Hematopoietic multipotent progenitor cell (in vitro differentiated cells): Measurements from ENCODE around the gene BBLN. TPM values are rescaled to one million over a fixed set of nuclear protein-coding genes. Genes with fewer than 3 reads are reported as not detected.
A peak's percentile ranks its signal among the peaks of the same experiment; 100 is the strongest.
"Not testable (repeated sequence)": the region's sequence is repeated elsewhere in the genome, so short reads cannot be mapped to it uniquely, and the experiment has no call there.

Source experiments
- DNase-seq, 3 donors: peaks; one replicate each; pipeline ENCODE4 v3.0.0-alpha.2; 2011 to 2015; ENCODE audit warnings: low read depth in 2 of 3, low spot score in 2 of 3
- total RNA-seq: library from RNA; depleted of rRNA; stranded (reverse); fragments of >200 nt; gene quantifications from one replicate; pipeline ENCODE4 v1.2.3, GENCODE V29; 2012

BBLN gene
- total RNA-seq, 1 donor, result 109 TPM

- no peak for DNase-seq
Observed at GRCh38 chr9:128123451-128124080, 36.5 kb upstream of the BBLN start.

GRCh38 chr9:128124451-128124850 is 35.6 kb upstream of the BBLN start:
- DNase-seq, result no peak

- peak in 2 of 3 donors; percentile 40 to 58 for DNase-seq
Observed at GRCh38 chr9:128124873-128125579, 35.0 kb upstream of the BBLN start.

DNA sequence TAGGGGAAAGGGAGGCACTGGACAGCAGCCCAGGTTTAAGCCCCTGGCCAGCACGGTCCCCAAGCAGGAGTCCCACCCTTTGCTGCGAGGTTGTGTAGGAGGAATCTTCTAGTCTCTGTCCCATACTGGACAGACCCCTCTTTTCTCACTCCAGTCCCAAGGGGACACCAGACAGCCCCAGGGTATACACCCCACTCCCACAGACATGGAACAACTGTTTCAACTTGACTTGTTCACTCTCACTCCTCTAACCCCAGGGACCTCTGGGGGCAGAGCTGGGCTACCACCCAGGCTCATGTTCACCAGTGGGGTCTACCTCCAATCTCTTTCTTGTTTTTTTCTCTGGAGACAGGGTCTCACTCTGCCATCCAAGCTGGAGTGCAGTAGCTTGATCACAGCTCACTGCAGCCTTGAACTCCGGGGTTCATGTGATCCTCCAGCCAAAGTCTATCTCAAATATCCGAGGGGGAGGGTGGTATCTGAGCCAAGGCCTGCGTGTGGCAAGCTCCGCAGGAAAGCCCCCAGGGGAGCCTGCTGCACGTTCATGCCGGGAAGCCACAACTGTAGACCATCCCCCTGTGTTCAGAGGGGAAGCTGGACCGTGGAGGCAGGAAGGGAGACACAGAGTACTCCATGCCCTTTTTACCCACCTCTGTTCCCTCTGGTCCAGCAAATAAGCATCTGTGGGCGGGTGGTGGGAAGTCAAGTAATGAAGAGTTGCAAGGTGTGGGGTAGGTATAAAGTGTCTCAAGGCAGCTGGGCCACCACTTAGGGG is 34.3 kb upstream of the BBLN start:
- DNase-seq, result no peak

DNA sequence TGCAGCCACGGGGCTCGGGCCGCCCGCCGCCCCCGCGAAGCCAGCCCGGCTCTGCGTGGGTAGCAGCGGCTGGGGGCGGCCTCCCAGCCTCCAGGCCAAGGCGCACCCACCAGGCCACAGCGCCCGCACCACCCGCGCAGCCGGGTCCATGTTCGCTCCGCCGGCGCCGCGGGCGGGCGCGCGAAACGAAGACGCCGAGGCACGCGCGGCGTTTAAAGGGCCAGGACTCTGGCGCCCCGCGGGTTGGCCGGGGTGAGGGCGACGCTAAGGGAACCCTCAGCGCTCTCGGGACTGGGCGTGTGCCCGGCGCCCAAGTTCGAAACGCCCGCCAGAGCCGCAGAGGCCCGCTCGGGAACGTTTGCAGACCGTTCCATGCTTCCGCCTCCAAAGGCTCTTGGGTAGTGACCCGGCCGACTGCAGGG is 32.5 kb upstream of the BBLN start, which contains the start of gene PTGES2:
Gene PTGES2 (minus strand): TSS at position 162 of the 422 bp plus-strand sequence. CDS start 12 bp downstream, at position 150.
- DNase-seq, result peak; percentile 73 to 90 (median 89)

DNA sequence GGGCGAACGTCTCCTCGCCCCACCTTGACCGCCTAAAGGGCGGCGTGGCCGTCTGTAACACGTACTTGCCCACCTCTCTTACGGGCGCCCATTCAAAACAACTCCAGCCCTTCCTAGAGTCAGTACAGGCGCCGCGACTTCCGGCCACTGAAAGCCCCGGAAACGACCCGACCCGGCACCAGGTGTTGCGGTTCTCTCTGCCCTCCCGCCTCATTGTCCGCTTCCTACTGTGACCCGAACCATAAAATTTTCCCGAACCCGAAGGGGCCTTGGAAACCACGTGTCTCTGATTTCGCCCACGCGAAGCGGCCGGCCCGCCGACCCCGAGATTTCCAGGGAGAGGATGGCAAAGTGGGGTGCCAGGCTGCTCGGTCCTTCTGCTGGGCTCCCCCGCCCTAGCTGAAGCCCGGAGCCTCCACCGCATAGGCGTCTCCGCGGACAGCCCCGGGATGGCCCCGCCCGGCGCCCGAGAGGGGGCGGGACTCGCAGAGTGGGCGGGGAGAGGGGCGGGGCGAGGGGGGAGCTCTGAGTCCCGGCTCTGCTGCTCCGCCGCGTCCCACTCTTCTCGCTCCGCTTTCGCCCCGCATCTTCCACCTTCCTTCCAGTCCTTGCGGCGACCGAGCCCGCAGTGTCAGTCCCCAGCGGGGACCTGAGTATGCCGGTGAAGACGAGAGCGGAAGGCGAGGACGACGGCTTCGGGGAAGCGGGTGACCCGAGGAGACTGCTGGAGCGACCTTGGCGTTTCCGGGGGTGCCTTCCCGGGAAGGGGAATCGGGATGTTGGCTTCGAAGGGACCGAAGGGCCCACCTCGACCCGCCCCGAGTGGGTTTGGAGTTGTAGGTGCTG is 31.9 kb upstream of the BBLN start:
- peak; percentile 87 to 94 (median 91) for DNase-seq

- DNase-seq, result no peak
Observed at GRCh38 chr9:128128836-128129590, 31.1 kb upstream of the BBLN start.

DNA sequence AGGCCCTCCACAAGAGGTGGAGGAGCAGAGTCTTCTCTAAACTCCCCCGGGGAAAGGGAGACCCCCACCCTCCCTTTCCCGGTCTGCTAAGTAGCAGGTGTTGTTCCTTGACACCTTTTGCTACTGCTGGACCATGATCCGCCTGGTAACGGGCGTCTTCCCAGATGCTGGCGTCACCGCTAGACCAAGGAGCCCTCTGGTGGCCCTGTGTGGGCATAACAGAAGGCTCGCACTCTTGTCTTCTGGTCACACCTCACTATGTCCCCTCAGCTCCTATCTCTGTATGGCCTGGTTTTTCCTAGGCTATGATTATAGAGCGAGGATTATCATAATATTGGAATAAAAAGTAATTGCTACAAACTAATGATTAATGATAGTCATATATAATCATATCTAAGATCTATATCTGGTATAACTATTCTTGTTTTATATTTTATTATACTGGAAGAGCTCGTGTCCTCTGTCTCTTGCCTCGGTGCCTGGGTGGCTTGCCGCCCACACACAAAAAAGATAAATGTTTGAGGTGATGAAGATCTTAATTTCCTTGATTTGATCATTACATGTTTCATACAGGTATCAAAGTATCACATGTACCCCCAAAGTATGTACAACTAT is 30.0 kb upstream of the BBLN start:
- not testable (repeated sequence) for DNase-seq

DNA sequence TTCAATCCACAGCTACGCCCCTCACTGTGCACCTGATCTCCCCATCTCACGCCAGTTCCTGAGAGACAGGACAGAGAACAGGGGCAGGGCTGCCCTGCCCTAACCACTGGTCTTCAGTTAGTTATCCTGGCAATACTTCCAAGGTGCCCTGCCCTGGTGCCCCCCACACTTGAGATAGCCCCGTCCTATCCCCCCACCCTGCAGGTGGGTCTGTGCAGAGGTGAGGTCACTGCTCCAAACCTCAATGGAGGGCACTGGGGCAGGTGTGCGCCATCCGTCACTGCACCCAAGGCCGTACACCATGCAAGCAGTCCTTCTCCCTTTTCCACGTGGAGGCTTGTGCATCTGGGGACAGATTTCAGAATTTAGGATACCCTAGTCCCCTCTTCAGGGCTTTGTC is 29.4 kb upstream of the BBLN start:
- not testable (repeated sequence) for DNase-seq

DNA sequence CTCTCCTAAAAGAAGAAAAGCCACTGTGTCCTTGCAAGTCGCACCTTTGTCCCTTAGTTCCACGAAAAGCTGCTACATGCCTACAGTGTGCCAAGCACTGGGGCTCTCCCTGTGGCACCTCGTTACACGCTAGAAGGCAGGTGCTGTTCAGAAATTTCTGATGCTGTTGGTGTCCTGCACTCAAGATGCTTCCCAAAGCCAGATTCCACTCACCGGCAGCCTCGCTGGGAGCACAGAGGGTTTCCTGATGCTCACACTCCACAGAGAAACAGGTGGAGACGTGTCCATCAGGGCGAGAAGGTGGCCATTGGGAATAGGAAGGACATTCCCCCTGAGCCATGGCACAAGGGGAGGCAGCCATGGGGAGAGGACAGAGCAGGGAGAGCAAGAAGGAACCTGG is 28.7 kb upstream of the BBLN start:
- not testable (repeated sequence) for DNase-seq

DNA sequence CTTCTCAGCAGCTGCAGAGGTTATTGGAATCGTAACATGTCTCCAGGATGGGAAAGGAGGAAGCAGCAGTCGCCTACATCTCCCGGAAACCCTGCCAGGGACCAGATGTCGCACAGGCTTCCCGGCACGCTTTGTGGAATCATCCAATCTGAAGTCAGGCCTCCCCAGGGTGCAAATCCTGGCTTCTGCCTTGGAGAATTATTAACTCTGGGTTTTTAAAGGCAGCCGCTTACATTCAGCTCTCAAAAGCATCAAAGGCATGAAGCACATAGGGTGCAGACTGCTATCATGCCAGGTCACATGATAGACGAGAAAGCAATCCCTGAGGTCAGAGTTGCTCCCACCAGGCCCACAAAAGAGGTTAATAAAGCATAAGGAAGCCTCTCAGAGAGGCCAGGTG is 27.9 kb upstream of the BBLN start:
- not testable (repeated sequence) for DNase-seq

- not testable (repeated sequence) for DNase-seq
Observed at GRCh38 chr9:128135561-128135960, 24.5 kb upstream of the BBLN start.

DNA sequence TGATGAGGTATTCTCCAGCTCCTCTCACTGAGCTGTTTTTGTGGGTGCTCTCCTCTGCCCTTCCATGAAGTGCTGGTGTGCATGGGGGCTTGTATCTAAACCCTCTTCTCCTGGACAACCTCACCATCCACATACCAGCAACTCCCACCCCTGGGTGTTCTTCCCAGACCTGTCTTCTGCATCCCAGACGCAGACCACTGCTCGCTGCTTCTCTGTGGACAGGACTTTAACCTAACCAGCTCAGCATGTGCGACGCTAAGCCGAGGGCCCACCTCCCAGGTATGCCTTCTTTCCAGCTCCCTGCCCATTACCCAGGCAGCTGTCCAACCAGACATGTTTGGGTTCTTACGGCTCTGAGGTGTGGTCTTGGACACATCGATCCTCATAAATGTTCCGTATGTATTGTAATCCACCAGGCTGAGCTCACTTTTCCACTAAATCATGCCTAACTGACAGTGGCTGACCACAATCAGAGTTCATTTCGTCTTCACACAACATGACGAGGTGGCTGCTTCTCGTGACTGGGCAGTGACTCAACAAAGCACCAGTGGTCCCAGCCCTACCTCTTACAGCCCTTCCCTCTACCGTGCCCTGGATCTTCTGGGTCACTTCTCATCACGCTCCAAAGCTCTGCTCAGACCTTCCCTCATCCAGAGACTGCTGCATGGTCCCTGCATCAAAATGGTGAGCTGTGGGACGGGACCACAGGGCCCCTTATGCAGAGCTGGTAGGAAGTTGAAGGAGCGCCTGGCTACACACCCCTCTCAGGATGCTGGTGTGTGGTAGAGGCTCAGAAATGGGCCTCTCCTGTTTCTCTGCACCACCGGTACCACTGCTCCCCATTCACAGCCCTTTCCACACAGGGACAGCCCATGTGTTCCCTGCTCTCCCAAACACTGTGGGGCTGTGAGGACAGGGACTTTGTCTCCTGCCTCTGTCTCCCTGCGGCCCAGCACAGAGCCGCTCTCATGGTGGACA is 23.0 kb upstream of the BBLN start:
- DNase-seq, result no peak

DNA sequence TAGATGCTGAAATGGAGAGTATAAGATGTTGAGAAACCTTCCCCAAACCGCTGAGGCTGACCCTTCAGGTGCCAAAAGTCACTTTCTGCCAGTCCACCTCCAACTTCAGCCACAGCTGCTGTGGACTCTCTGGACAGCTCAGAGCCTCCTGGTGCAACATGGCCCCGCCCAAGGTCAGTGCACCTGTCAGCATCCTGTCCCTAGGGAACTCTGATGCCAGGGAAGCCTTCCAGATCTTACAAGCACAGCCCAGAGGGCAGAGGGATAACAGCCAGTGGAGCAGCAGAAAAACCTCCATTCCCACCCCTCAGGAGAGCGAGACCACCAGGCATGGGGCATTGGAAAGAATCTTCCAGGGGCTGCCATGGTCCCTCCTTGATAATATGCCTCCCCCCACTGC is 22.1 kb upstream of the BBLN start:
- DNase-seq, result no peak

DNA sequence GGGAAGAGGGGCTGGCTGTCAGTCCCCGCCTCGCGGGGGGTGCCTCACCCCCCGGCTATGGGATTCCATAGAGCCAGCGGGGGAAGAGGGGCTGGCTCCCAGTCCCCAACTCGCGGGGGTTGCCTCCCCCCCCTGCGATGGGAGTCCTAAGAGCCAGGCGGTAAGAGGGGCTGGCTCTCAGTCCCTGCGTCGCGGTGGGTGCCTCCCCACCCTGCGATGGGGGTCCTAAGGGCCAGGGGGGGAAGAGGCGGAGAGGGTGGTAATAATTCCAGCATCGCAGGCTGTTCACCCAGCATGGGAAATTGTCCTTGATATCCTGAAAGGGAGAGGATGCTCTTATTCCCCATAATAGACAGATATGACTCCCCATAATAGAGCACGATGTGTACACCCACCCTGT is 20.4 kb upstream of the BBLN start:
- DNase-seq, result no peak

DNA sequence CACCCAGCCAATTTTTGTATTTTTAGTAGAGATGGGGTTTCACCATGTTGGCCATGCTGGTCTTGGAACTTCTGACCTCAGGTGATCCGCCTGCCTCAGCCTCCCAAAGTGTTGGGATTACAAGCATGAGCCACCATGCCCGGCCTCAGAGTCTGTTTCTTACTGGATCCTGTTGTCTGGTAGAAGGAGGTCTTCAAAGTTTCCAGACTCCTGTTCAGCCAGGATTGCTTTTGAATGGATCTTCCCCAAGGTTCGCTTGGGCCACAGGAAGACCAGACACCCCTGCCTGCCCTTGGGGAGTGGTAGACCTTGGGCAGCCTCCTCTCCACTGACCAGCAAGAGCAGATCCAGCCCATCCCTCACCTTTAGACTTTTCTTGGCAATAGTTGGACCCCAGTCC is 18.5 kb upstream of the BBLN start:
- no peak for DNase-seq

DNA sequence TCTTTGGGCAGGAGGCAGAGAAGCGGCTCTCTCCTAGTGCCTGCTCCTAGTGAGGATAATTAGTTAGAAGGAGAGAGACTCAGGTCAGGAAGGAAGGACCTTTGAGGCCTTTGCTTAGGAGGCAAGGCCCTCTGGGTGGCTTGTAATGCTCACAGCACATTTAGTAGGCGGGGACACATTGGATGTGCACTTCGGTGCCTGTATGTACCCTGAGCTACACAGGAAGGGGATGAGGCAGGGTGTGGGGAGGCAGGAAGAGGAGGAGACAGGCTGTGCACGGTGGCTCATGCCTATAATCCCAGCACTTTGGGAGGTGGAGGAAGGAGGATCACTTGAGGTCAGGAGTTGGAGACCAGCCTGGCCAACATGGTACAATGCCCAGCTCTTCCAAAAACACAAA is 18.0 kb upstream of the BBLN start:
- no peak for DNase-seq

DNA sequence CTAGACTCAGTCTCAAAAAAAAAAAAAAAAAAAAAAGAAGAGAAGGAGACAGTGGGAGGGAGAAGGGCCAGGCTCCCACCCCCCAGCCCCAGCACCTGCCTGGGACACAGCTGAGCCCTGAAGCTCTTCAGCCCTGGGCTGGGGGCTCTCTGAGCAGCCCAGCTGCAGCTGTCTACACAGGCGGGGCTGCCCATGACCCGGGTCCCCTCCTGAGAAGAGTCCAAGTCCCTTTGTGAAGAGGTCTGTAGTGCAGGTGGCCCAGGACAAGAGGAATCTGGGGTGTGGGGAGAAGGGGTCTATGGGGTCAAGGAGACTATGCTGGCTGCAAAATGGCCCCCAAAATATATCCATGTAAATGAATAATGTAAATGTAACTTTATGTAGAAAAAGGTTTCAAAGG is 17.5 kb upstream of the BBLN start:
- DNase-seq, result no peak
